Ureter (tissue), 1 donor: ENCODE measurements around the gene CFAP90. TPM values are rescaled to one million over a fixed set of nuclear protein-coding genes. Genes with fewer than 3 reads are reported as not detected.

Experiments used
- DNase-seq: peaks from one replicate; pipeline ENCODE4 v3.0.0-alpha.2; 2020; ENCODE audit warnings: low spot score
- total RNA-seq: library from RNA; stranded (reverse); gene quantifications from one replicate; pipeline ENCODE4 v1.2.4, GENCODE V29; 2023
- donor health status: DM: yes; HTN: yes; CAD: no.

Gene CFAP90
- total RNA-seq, 1 donor from 2014 or later: 1.1 TPM

GRCh38 chr5:7823594-7823993, 27.3 kb downstream of the CFAP90 start:
- DNase-seq: no peak

DNA sequence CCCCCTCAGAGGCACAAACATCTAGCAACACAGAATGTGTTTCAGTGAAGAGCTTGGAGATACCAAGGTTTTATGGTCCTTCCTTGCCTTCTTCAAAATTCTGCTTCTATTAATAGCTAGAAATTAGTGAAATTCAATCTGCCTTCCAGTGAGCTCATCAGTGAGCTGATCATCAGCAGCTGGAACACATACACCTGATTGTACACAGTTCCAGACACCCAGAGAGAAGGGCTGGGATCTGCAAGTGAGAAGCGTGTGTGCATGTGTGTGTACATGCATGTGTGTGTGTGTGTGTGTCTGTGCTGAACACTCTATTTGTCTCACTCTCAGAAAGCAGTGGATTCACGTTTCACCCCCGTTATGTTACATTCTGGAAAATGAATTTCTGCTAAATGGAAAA, 28.5 kb downstream of the CFAP90 start:
- DNase-seq: no peak

GRCh38 chr5:7816535-7816901, 34.4 kb downstream of the CFAP90 start:
- no peak for DNase-seq

DNA sequence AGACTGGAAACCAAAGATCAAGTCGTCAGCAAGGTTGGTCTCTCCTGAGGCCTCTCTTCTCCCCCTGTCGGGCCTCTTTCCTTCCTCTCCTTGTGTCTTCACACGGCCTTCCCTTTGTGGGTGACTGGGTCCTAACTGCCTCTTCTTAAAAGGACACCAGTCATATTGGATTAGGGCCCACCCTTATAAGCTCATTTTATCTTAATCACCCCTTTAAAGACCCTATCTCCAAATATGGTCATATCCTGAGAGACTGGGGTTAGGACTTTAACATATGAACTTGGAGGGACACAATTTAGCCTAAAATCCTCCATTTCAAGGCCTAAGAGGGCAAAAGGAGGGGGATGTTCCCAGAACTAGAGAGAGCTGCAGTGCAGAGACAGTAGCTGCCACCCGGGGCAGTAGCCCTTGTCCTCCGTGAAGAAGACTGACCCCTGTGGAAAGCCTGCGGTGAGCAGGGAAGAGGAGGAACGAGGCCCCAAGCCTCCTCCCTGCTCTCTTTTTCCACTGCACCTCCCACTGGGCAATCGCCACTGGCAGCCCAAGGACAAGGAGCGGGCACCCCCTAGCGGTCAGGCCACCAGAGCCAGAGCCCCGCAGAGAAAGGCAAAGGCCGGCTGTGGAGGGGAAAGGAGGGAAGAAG, 34.9 kb downstream of the CFAP90 start:
- peak; percentile 88 for DNase-seq

DNA sequence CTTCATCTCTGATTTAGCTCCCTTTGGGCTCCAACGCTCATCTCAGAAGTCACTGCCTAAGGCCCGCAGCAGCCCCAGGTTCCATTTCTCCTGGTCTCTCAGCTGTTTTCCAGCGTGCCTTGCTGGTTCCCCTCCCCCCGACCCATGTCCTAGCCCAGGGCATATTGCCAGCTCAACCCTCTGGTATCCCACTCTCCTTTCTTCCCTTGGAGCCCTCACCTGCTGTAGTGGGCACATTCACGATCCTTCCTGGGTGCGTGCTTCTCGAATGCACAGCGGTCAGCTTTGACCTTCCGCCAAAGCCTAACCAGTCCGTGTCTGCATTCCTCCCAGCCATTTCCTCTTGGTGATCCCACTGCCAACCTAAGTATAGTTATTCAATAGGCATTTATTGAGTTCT, 36.1 kb downstream of the CFAP90 start:
- no peak for DNase-seq

- DNase-seq: no peak
Observed at GRCh38 chr5:7813576-7813975, 37.4 kb downstream of the CFAP90 start.

DNA sequence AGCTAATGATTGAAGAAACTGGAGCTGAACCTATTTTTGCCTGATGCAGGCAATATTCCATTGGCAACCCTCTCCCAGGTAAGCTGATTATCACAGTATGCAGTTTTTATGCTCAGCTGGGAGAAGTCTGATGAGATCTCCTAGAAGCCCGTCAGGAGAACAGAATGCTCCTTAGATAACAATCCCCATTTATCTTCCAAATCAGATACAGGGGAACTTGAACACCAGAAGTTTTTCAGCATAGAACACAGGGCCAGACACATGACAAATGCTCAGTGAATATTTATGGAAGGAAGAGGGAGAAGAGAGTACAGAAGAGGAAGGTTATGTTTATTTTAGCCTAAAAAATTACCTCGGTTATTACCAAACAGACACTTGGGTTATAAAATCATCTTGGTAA, 37.9 kb downstream of the CFAP90 start:
- no peak for DNase-seq

- no peak for DNase-seq
Observed at GRCh38 chr5:7811715-7812114, 39.2 kb downstream of the CFAP90 start.

GRCh38 chr5:7808998-7809397, 41.9 kb downstream of the CFAP90 start:
- no peak for DNase-seq

DNA sequence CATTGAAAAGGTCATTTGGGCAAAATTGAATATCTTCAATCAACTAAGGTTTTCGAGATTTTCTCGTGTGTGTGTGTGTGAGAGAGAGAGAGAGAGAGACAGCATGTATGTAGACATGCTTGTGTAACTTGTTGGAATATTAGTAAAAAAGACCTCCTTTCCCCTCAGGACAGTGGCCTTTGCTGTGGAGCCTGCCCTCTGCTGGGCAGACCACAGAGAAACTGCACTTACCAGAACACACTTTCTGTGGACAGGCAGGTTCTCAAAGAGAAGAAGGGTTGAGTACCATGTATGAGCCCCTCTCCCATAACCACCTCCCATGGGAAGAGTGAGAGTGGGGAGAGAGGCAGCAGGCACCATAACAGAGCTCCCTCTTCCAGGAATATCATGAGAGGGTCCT, 45.6 kb downstream of the CFAP90 start:
- DNase-seq: no peak

GRCh38 chr5:7803937-7804336, 47.0 kb downstream of the CFAP90 start:
- DNase-seq: no peak

DNA sequence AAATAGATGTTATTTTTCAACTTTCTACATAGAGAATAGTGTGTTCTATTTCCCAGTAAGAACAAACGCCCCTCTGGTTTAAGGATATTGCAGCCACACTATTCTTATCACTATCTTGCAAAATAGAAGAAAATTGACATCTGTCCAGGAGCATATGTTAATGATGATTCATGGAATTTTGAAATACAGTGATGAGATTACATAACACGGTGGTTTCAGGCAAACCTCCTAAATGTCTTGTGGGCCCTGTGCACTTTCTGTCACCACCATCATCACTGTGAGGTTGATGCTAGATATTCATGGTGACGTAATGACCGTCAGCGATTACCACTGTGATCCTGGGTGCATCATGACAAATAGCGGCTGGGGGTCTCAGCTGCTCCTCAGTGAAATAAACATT, 48.1 kb downstream of the CFAP90 start:
- no peak for DNase-seq

DNA sequence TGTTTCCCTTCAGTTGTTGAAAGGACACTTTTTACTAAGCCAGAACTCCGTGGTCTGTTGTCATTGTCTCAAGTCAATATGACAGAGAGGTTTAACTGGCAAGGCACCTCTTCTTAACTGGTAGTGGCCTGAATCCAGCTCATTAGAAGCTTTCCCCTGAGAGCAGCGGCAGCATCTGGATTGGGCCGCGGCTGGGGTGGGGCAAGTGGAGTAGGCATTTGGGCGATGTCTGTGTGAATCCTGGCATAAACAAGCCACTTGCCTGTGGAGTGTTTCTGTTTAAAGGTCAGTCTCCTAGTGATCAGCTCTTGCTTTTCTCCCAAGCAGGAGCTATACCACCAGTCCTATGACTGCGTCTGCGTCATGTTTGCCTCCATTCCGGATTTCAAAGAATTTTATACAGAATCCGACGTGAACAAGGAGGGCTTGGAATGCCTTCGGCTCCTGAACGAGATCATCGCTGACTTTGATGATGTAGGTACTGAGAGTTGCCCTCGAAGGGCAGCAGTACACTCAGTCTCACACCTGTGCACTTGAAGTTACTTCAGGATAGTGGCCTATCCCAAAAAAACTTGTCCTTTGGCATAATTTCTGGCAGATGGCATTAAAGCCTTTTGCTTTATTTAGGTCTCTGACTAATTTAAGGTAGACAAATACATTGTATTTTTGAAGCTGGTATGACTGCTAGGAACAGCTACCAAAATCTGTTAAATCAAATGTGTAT, 48.9 kb downstream of the CFAP90 start:
- no peak for DNase-seq

GRCh38 chr5:7795306-7795705, 55.6 kb downstream of the CFAP90 start:
- no peak for DNase-seq

DNA sequence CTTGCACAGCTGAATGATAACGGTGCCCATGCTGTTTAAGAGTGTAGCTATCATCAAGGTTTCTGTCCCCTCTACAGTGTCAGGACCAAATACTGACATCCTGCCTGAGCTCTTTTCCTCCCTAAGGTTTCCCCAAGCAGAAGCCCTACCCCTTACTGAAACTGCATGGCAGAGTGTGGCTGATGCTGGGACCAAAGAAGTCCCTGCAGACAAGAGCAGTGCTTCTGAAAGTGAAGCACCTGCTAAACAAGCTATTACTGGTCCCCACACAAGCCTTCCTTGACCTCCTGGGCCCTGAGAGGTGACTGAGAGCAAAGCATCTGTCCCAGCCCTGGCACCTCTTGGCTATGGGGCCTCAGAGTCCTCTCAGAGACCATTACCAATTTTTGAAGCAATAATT, 56.1 kb downstream of the CFAP90 start:
- no peak for DNase-seq

DNA sequence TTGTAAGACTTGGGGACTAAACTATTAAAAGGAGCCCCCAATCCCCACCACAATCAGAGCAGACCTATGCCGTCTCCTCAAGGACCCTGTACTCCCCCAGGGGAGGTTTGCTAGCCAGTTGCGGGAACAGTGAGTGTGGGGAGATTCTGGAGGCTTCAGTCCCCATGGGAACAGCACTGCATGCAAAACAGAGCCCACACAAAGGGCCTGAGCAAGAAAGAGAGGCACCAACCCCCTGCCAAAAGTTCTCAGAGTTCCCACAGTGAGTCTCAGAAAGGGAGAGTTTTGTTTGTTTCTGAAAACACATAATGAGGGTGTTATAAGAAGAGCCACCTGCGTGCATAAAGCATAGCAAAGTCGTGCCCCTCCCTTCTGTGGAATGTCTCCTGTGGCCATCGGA, 56.6 kb downstream of the CFAP90 start:
- DNase-seq: no peak

DNA sequence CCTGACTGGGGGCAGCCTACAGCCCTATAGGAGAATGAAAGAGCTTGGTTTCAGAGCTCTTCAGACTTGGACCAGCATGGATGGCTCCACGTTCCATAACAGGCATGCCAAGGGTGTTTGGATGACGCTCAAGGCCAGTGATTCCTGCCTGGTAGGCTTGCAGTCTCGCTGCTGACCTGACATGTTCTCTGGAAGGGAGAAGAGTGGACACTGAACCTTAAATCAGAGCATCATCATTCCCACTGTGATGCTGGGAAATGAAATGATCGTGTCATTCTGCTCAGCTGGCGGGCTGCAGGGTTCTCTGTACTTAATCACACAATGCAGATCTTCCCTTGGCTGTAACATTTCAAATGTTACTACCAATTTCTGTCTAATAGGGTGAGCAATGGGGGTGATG, 57.0 kb downstream of the CFAP90 start:
- no peak for DNase-seq

DNA sequence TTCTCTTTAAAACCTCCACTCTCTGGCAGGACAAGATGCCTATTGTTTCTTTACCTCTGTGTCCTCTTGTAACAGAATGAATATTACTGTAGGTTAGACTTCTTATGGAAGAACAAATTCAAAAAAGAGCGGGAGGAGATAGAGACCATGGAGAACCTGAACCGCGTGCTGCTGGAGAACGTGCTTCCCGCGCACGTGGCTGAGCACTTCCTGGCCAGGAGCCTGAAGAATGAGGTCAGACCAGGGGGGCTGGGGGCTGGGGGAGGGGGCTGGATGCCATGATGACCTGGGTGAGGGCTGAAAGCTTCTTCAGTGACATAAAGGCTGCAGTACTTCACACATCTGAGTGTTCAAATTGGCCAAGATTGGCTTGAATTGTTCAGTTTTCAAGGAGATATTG, 61.4 kb downstream of the CFAP90 start:
- DNase-seq: no peak

DNA sequence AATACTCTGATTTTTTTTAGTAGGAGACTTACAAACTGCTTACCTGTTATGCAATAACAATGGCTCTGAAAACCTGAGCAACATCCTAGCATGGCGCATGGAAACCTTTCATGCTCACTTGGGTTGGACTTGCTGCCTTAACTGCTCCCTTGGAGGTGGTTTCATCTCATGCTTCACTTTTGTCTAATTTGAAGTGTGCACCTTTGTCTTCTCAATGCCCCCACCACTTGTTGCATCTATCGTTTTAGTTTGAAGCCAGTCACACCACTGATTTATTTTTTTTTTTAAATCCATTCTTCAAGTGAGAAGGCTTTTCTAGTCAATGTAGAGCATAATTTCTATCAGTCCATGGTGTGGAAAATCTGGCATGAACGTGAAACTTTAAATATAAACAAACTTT, 63.2 kb downstream of the CFAP90 start:
- no peak for DNase-seq

GRCh38 chr5:7784683-7785380, 66.1 kb downstream of the CFAP90 start:
- no peak for DNase-seq

- no peak for DNase-seq
Observed at GRCh38 chr5:7781899-7782298, 69.0 kb downstream of the CFAP90 start.
